HG02588 (cell line): Measurements from ENCODE around the gene RNH1.

Experiments
- ATAC-seq: cut with Tn5 transposase; IDR thresholded peaks from one replicate; pipeline ENCODE4 v1.9.1; 2021; ENCODE audit warnings: mild to moderate bottlenecking, moderate library complexity; ENCODE audit not compliant: unreplicated experiment

Gene RNH1

GRCh38 chr11:537622-538430 lies 30.8 kb upstream of the RNH1 start:
- no peak for ATAC-seq

- ATAC-seq = peak; percentile 37
Measured at GRCh38 chr11:536841-537621, 30.0 kb upstream of the RNH1 start, which contains the start of gene LRRC56. TSS of gene LRRC56 (plus strand) at chr11:537527. CDS start at chr11:540685, 3,158 bp downstream.

GRCh38 chr11:535519-536454 lies 28.7 kb upstream of the RNH1 start, which contains the start of gene HRAS:
TSS of gene HRAS (minus strand) at chr11:535576.
- peak; percentile 67 for ATAC-seq

GRCh38 chr11:535210-535518 lies 28.1 kb upstream of the RNH1 start:
- ATAC-seq = no peak

- peak; percentile 1 for ATAC-seq
Measured at GRCh38 chr11:534396-535209, 27.6 kb upstream of the RNH1 start.

- no peak for ATAC-seq
Measured at GRCh38 chr11:533586-534395, 26.7 kb upstream of the RNH1 start.

- no peak for ATAC-seq
Measured at GRCh38 chr11:532986-533585, 26.0 kb upstream of the RNH1 start.

- ATAC-seq = no peak
Measured at GRCh38 chr11:532527-532985, 25.5 kb upstream of the RNH1 start.

- no peak for ATAC-seq
Measured at GRCh38 chr11:531919-532526, 25.0 kb upstream of the RNH1 start.

GRCh38 chr11:530960-531831 lies 24.2 kb upstream of the RNH1 start:
- ATAC-seq = no peak

- ATAC-seq = no peak
Measured at GRCh38 chr11:529728-530411, 22.8 kb upstream of the RNH1 start.

- no peak for ATAC-seq
Measured at GRCh38 chr11:528815-529727, 22.0 kb upstream of the RNH1 start.

GRCh38 chr11:528166-528814 lies 21.2 kb upstream of the RNH1 start:
- no peak for ATAC-seq

GRCh38 chr11:526192-526591 lies 19.1 kb upstream of the RNH1 start:
- ATAC-seq = no peak

GRCh38 chr11:521177-521688 lies 14.2 kb upstream of the RNH1 start:
- ATAC-seq = no peak
